ENCODE results near the gene NEK2. TPM values are rescaled to one million over a fixed set of nuclear protein-coding genes. Genes with fewer than 3 reads are reported as not detected.
"Not testable (repeated sequence)": the region's sequence is repeated elsewhere in the genome, so short reads cannot be mapped to it uniquely, and the experiment has no call there.

Gene NEK2
- total and polyA plus RNA-seq, 8 donors: 0.05 to 0.55 (median 0.24) TPM; not detected in 2

- no peaks in the 10 kb centered on the region for H3K36me3 ChIP-seq
- no peak for DNase-seq
- H3K4me1 ChIP-seq: no peaks in the 10 kb centered on the region
- FAIRE-seq: no peak
- no peaks in the 10 kb centered on the region for H3K9me3 ChIP-seq
- H3K27me3 ChIP-seq: no peaks in the 10 kb centered on the region
- no peak overlapping the region for H3K4me3 ChIP-seq
- TF ChIP-seq CTCF (IDR thresholded peaks at IDR 0.05): no peak
- no peak for ATAC-seq
- H3K27ac ChIP-seq: no peak overlapping the region
- 61 to 64% methylated on average over 1 of the region's 1 CpG for WGBS, 2 donors
- intact Hi-C loops (cut with DNase I): loop anchor here in 2 of 3 donors (5.0 kb wide), 2 partner anchors 135 to 250 kb away; partner anchors contain the start of gene LPGAT1 (in 1 of the 2)
Measured at GRCh38 chr1:211697356-211697755, 21.9 kb upstream of the NEK2 start.

GRCh38 chr1:211695135-211695816, 19.9 kb upstream of the NEK2 start:
- intact Hi-C loops (cut with DNase I): loop anchor here in 2 of 3 donors (5.0 kb wide), 2 partner anchors 137 to 252 kb away; partner anchors contain the start of gene LPGAT1 (in 1 of the 2)
- no peaks in the 10 kb centered on the region for H3K27me3 ChIP-seq
- no peak for TF ChIP-seq CTCF (IDR thresholded peaks at IDR 0.05)
- no peak overlapping the region for H3K27ac ChIP-seq
- FAIRE-seq: no peak
- WGBS, 2 donors: 65 to 70% methylated on average over 10 of the region's 10 CpGs
- no peak for DNase-seq
- no peaks in the 10 kb centered on the region for H3K9me3 ChIP-seq
- H3K4me1 ChIP-seq: no peaks in the 10 kb centered on the region
- H3K36me3 ChIP-seq: no peaks in the 10 kb centered on the region
- no peak for ATAC-seq
- no peak overlapping the region for H3K4me3 ChIP-seq

- H3K27me3 ChIP-seq; H3K4me3 ChIP-seq; ATAC-seq; DNase-seq; H3K4me1 ChIP-seq; H3K9me3 ChIP-seq; H3K36me3 ChIP-seq; FAIRE-seq; intact Hi-C loops (cut with DNase I); H3K27ac ChIP-seq: not testable (repeated sequence)
- 80 to 94% methylated on average over 5 of the region's 5 CpGs for WGBS, 2 donors
Measured at GRCh38 chr1:211693911-211694310, 18.5 kb upstream of the NEK2 start.

GRCh38 chr1:211688421-211688820, 13.0 kb upstream of the NEK2 start:
- no peaks in the 10 kb centered on the region for H3K4me1 ChIP-seq
- WGBS, 2 donors: 88 to 89% methylated on average over 2 of the region's 2 CpGs
- FAIRE-seq (no peak), DNase-seq (no peak), ATAC-seq (no peak)
- no peaks in the 10 kb centered on the region for H3K27me3 ChIP-seq
- H3K9me3 ChIP-seq: no peaks in the 10 kb centered on the region
- no peak overlapping the region for H3K27ac ChIP-seq
- intact Hi-C loops (cut with DNase I): loop anchor here in 1 of 3 donors (10.0 kb wide), 1 partner anchor 346 kb away; the partner anchor contains the start of genes DTL and INTS7
- TF ChIP-seq CTCF (IDR thresholded peaks at IDR 0.05): no peak
- H3K4me3 ChIP-seq: no peak overlapping the region
- no peaks in the 10 kb centered on the region for H3K36me3 ChIP-seq

GRCh38 chr1:211687462-211688215, 12.2 kb upstream of the NEK2 start:
- intact Hi-C loops (cut with DNase I): loop anchor here in 1 of 3 donors (10.0 kb wide), 1 partner anchor 347 kb away; the partner anchor contains the start of genes DTL and INTS7
- H3K4me1 ChIP-seq: no peaks in the 10 kb centered on the region
- H3K4me3 ChIP-seq: no peak overlapping the region
- no peaks in the 10 kb centered on the region for H3K9me3 ChIP-seq
- no peaks in the 10 kb centered on the region for H3K27me3 ChIP-seq
- no peak for TF ChIP-seq CTCF (IDR thresholded peaks at IDR 0.05)
- H3K27ac ChIP-seq: no peak overlapping the region
- ATAC-seq (no peak), FAIRE-seq (no peak), DNase-seq (no peak)
- H3K36me3 ChIP-seq: no peaks in the 10 kb centered on the region
- 85 to 87% methylated on average over 16 of the region's 16 CpGs for WGBS, 2 donors
